Measurements from ENCODE around the gene CCDC169. TPM values are rescaled to one million over a fixed set of nuclear protein-coding genes. Genes with fewer than 3 reads are reported as not detected.

The CCDC169 gene
- 3.7 and 4.5 TPM in 2 replicates for total RNA-seq

DNA sequence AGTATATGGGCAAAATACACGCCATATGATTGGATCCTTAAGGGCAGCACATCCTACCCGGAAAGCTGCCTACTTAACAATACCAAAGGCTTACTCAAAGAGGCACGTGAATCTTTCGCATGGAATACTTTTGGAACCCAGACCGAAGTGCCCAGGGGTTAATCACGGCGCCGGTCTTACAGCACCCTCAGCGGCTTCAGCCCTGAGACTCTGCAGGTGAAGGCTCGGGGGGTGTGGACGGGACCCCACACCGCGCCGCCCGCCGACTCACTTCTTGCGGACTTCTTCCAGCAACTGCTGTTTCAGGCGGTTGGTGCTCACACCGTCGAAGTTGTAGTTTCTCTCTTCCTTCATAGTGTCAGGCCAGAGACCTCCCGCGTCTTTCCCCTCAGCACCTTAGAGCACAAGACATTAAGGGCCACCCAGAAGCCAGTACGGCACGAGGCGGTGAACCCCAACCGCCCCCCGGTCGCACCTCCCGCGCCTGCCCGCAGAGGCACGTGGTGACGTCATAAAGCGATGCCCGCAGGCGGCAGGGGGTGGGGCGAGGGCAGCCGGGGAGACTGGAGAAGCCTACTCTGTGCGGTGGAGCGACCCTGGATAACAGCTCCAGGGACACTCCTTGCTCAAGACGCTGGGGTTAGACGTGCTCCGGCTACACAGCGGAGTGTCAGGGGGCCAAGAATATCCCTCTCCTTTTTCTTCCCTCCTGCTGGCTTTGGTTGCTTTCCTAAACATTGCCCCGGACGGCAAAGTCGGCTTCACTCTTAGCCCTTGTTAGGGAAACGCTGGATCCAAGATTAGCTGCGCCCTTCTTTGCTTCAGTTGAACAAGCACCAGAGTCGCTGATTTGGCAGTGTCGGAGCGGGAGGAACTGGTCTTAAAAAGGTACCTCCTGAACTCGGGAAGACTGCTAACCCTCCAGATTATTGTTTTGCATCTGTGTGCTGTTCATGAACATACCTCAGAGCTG, at the start of gene CCDC169:
Gene CCDC169 (minus strand): TSS at position 449 of the 973 bp plus-strand sequence. CDS start 95 bp downstream, at position 354.

DNA sequence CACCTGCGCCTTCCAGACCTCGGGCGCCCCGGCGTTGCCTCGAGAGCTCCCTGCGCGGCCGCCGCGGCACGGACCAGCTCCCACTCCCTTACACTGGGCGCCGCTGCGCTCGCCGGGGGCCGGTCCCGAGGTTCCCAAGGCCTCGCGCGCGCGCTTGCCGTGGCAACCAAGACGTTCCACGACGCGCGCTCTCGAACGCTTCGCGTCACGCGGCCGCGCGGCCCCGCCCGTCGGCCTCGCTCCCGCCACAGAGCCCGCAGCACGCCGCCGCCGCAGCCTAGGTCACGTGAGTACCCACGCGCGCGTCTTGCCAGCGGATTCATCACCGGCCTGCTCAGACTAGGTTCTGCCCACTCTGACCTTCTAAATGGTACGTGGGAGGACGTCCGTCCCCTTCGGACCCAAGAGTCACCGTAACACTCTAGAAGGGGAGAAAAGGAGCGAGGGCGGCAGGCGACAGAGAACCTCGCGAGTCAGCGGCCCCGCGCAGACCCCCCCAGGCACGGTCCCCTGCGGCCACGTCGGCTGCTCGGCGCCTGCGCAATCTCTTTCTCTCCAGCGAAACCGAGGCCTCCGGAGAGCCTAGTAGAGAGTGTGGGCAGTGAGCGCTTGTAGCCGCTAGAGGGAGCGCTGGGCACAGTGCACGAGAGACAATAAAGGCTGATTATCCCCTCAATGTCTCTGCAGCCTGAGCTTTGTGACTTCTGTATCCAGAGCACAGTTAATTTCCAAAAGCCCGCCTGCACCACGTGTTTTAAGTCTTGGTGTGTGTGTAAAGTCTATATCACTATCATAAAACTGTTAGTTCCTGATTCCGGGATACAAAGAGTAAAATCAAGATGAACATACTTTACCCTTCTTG, 48.8 kb upstream of the CCDC169 start, which contains the start of gene SPART:
Gene SPART (minus strand): TSS at position 173 of the 862 bp plus-strand sequence. CDS start 10,564 bp downstream, outside the sequence.

DNA sequence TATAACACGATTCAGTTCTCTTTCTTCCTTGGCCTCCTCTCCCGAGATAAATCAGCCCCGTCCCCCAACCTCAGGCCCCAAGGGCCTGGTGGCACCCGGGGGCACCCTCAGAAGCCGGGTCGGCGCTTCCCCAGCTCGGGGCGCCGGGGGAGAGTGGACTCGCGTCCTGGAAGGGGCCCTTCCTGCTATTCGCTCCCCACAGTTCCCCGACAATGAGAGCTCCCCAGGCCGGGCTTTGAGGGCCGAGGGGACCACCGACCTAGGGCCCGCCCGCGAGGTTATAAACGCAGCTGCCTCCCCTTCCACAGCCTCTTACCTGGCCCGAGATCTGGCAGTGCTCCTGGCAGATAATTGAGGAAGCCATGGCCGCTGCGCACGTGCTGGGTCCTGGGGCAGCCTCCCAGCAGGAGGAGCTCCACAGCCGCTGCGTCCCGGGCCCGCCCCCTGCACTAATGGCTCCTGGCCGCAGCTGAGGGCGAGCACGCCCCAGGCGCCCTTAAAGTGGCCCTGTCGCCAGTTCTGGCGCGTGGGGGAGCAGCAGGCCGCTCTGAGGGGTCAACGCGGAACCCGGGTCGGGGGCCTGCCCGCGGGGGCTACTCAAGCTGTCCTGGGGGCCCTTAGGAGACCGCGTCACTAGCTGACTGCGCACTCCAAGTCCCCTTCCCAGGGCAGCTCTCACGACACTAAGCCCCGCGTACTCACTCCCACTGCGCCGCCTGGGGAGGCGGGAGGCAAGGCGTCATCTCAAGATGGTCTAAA, 83.3 kb downstream of the CCDC169 start, which contains the start of gene SOHLH2:
Gene SOHLH2 (minus strand): TSS at position 394 of the 759 bp plus-strand sequence. CDS start 30 bp downstream, at position 364.

Small RNAs within 50 kb of the gene (small RNA-seq; reads per million reads assigned to genes)
- gene RNU6-71P = not detected

Other genes starting within 250 kb of the CCDC169 start
- 38.9 and 78.3 TPM in 2 replicates for gene DCLK1, start 166.4 kb downstream of the CCDC169 start, total RNA-seq
- 0.73 and 1.4 TPM in 2 replicates for gene SOHLH2, start 83.3 kb downstream of the CCDC169 start, total RNA-seq
- 57.3 and 74.7 TPM in 2 replicates for gene SPART, start 48.6 kb upstream of the CCDC169 start, total RNA-seq
- gene CCNA1, start 134.7 kb upstream of the CCDC169 start, total RNA-seq = 0.20 and 0.73 TPM in 2 replicates